GM21717 (cell line): Measurements from ENCODE around the gene CUEDC2.

Experiments used
- ATAC-seq: cut with Tn5 transposase; IDR thresholded peaks from one replicate; pipeline ENCODE4 v1.9.1; 2021; ENCODE audit warnings: mild to moderate bottlenecking, moderate library complexity; ENCODE audit not compliant: unreplicated experiment

The CUEDC2 gene

GRCh38 chr10:102411341-102412255 lies 20.8 kb downstream of the CUEDC2 start:
- no peak for ATAC-seq

GRCh38 chr10:102410429-102411073 lies 21.8 kb downstream of the CUEDC2 start:
- ATAC-seq, result no peak

- no peak for ATAC-seq
Measured at GRCh38 chr10:102409604-102410428, 22.6 kb downstream of the CUEDC2 start.

GRCh38 chr10:102408728-102409603 lies 23.4 kb downstream of the CUEDC2 start:
- ATAC-seq, result no peak

GRCh38 chr10:102408131-102408727 lies 24.1 kb downstream of the CUEDC2 start:
- ATAC-seq, result no peak

- ATAC-seq, result no peak
Measured at GRCh38 chr10:102407425-102408130, 24.8 kb downstream of the CUEDC2 start.

GRCh38 chr10:102406815-102407214 lies 25.6 kb downstream of the CUEDC2 start:
- no peak for ATAC-seq

- ATAC-seq, result no peak
Measured at GRCh38 chr10:102405632-102406031, 26.7 kb downstream of the CUEDC2 start.

GRCh38 chr10:102405108-102405571 lies 27.2 kb downstream of the CUEDC2 start:
- no peak for ATAC-seq

GRCh38 chr10:102404361-102405107 lies 27.8 kb downstream of the CUEDC2 start:
- ATAC-seq, result no peak

- ATAC-seq, result no peak
Measured at GRCh38 chr10:102403115-102403514, 29.3 kb downstream of the CUEDC2 start.

GRCh38 chr10:102402512-102402896 lies 29.9 kb downstream of the CUEDC2 start:
- ATAC-seq, result no peak

- ATAC-seq, result no peak
Measured at GRCh38 chr10:102401735-102402511, 30.5 kb downstream of the CUEDC2 start.

GRCh38 chr10:102401342-102401654 lies 31.1 kb downstream of the CUEDC2 start:
- ATAC-seq, result no peak

GRCh38 chr10:102400598-102401341 lies 31.6 kb downstream of the CUEDC2 start:
- ATAC-seq, result no peak

GRCh38 chr10:102400076-102400475 lies 32.3 kb downstream of the CUEDC2 start:
- no peak for ATAC-seq
